Effector memory CD4-positive, alpha-beta T cell (primary cell): ENCODE data around the gene SLC52A1.
A peak's percentile ranks its signal among the peaks of the same experiment; 100 is the strongest.

Experiments used
- DNase-seq, 3 donors: peaks; one replicate each; pipeline ENCODE4 v3.0.0-alpha.2; 2020
- H3K27ac ChIP-seq: 2 replicates; pipeline ENCODE4 v1.7.0; 2013; ENCODE audit warnings: mild to moderate bottlenecking, low read length, moderate library complexity; ENCODE audit not compliant: insufficient read depth, poor library complexity, severe bottlenecking
- H3K27me3 ChIP-seq: replicated peaks from 2 replicates; pipeline ENCODE4 v1.7.0; 2013; ENCODE audit warnings: mild to moderate bottlenecking, low read length; ENCODE audit not compliant: insufficient read depth, control insufficient read depth, poor library complexity, severe bottlenecking
- H3K36me3 ChIP-seq: 2 replicates; pipeline ENCODE4 v1.7.0; 2013; ENCODE audit warnings: mild to moderate bottlenecking, low read length, moderate library complexity; ENCODE audit not compliant: control insufficient read depth, insufficient read depth
- H3K4me1 ChIP-seq: 2 replicates; pipeline ENCODE4 v1.7.0; 2013; ENCODE audit warnings: low read length, mild to moderate bottlenecking; ENCODE audit not compliant: control insufficient read depth, insufficient read depth, poor library complexity, severe bottlenecking
- H3K4me3 ChIP-seq: 2 replicates; pipeline ENCODE4 v1.7.0; 2013; ENCODE audit warnings: low read length, low read depth, mild to moderate bottlenecking; ENCODE audit not compliant: insufficient read depth, poor library complexity, severe bottlenecking
- H3K9me3 ChIP-seq: 2 replicates; pipeline ENCODE4 v1.7.0; 2013; ENCODE audit warnings: mild to moderate bottlenecking, low read length, moderate library complexity; ENCODE audit not compliant: control insufficient read depth

Gene SLC52A1

GRCh38 chr17:4994081-4994595 is 41.1 kb downstream of the SLC52A1 start:
- DNase-seq = no peak
- Histone ChIP-seq H3K27me3 (no peaks in the 10 kb centered on the region), H3K27ac (no peak overlapping the region), H3K4me3 (no peak overlapping the region), H3K9me3 (no peaks in the 10 kb centered on the region), H3K36me3 (no peaks in the 10 kb centered on the region), H3K4me1 (peaks cover 16% of the 10 kb centered on the region)

GRCh38 chr17:4987767-4988567 is 47.3 kb downstream of the SLC52A1 start:
- peak overlapping the region; percentile 100 for H3K4me3 ChIP-seq
- peak overlapping the region; percentile 94 for H3K27ac ChIP-seq
- no peaks in the 10 kb centered on the region for H3K27me3 ChIP-seq
- DNase-seq = no peak
- H3K36me3 ChIP-seq = no peaks in the 10 kb centered on the region
- H3K4me1 ChIP-seq = peaks cover 24% of the 10 kb centered on the region
- no peaks in the 10 kb centered on the region for H3K9me3 ChIP-seq

- H3K4me3 ChIP-seq = peak within 1 kb of the TSS; percentile 100
- peaks cover 24% of the 10 kb centered on the region for H3K4me1 ChIP-seq
- no peaks in the 10 kb centered on the region for H3K9me3 ChIP-seq
- H3K27me3 ChIP-seq = no peaks in the 10 kb centered on the region
- peaks cover 8% of the 10 kb centered on the region for H3K36me3 ChIP-seq
- DNase-seq = peak; percentile 78 to 83 (median 81)
- peak within 1 kb of the TSS; percentile 94 for H3K27ac ChIP-seq
Observed at GRCh38 chr17:4986951-4987766, 48.1 kb downstream of the SLC52A1 start, which contains the start of gene CAMTA2. TSS of gene CAMTA2 (minus strand) at chr17:4987675. CDS start at chr17:4986222, 1,453 bp downstream.

GRCh38 chr17:4986403-4986802 is 48.8 kb downstream of the SLC52A1 start:
- Histone ChIP-seq H3K27me3 (no peaks in the 10 kb centered on the region), H3K27ac (peak overlapping the region; percentile 94), H3K36me3 (peaks cover 14% of the 10 kb centered on the region), H3K4me3 (peak overlapping the region; percentile 100), H3K4me1 (peaks cover 24% of the 10 kb centered on the region), H3K9me3 (no peaks in the 10 kb centered on the region)
- peak in 1 of 3 donors; percentile 47 for DNase-seq
